EH (cell line): ENCODE results near the gene BAK1.
"Not testable (repeated sequence)": the region's sequence is repeated elsewhere in the genome, so short reads cannot be mapped to it uniquely, and the experiment has no call there.

Experiments used
- DNase-seq: peaks from one replicate; pipeline ENCODE4 v3.0.0-alpha.2; 2015; ENCODE audit warnings: low read depth

Gene BAK1

GRCh38 chr6:33551538-33551937 lies 28.5 kb downstream of the BAK1 start:
- DNase-seq = no peak

GRCh38 chr6:33549896-33550295 lies 30.2 kb downstream of the BAK1 start:
- DNase-seq = no peak

- DNase-seq = no peak
Measured at GRCh38 chr6:33549196-33549595, 30.9 kb downstream of the BAK1 start.

DNA sequence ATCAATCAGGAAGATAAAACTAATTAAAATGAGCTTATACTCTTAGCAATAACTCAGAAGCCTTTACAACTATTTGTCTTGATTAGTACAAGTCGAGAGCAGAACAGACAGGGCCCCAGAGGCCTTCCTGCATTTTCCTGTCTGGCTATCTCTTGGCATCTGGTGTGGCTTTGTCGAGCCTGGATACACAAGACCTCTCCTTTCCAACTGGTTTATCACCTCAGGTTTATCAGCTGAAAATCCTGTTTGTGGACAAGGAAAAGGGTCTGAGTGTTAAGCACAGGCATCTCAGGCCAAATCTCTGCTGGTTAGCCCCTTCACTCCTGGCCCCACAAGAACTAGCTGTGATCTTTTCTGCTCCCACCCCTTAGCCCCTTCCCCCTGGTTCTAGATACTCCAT lies 32.6 kb downstream of the BAK1 start:
- DNase-seq = no peak

DNA sequence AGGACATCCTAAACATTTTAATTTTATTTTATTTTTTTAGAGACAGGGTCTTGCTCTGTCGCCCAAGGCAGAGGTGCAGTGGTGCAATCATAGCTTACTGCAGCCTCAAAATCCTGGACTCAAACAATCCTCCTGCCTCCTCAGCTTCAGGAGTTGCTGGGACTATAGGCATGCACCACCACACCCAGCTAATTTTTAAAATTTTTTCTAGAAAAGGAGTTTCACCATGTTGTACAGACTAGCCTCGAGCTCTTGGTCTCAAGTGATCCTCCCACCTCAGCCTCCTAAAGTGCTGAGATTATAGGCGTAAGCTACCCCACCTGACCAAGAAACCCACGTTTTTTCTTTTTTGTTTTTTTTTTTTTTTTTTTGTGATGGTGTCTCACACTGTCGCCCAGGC lies 33.3 kb downstream of the BAK1 start:
- DNase-seq = no peak

DNA sequence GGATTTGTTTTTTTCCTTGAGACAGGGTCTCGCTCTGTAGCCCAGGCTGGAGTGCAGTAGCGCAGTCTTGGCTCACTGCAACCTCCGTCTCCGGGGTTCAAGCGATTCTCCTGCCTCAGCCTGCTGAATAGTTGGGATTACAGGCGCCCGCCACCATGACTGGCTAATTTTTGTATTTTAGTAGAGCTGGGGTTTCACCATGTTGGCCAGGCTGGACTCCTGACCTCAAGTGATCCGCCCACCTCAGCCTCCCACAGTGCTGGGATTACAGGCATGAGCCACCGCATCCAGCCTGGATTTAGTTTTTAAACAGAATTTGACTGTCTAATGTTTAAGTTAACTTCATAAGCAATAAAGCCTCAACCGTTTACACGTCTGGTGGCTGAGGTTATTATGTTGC lies 34.8 kb downstream of the BAK1 start:
- not testable (repeated sequence) for DNase-seq

GRCh38 chr6:33543116-33543515 lies 37.0 kb downstream of the BAK1 start:
- no peak for DNase-seq

DNA sequence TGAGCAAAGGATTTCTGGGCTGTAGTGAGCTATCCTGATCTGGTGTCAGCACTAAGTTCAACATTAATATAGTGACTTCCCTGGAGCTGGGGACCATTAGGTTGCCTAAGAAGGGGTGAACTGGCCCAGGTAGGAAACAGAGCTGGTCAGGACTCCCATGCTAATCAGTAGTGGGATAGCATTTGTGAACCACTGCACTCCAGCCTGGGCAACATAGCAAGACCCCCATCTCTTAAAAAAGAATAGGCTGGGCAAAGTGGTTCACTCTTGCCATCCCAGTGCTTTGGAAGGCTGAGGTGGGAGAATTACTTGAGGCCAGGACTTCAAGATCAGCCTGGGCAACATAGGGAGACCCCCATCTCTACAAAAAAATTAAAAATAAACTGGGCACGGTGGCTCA lies 39.3 kb downstream of the BAK1 start:
- no peak for DNase-seq

GRCh38 chr6:33534702-33535101 lies 45.4 kb downstream of the BAK1 start:
- no peak for DNase-seq

GRCh38 chr6:33533163-33533869 lies 46.8 kb downstream of the BAK1 start:
- DNase-seq = not testable (repeated sequence)

- DNase-seq = not testable (repeated sequence)
Measured at GRCh38 chr6:33532431-33532830, 47.6 kb downstream of the BAK1 start.

- DNase-seq = not testable (repeated sequence)
Measured at GRCh38 chr6:33530617-33531016, 49.5 kb downstream of the BAK1 start.
